Astrocyte (in vitro differentiated cells and primary cell): Measurements from ENCODE around the gene PCNA. TPM values are rescaled to one million over a fixed set of nuclear protein-coding genes. Genes with fewer than 3 reads are reported as not detected.

ENCODE experiments used
- DNase-seq: peaks from one replicate; pipeline ENCODE4 v3.0.0-alpha.2; 2010; ENCODE audit warnings: low read depth
- FAIRE-seq: peaks from 2 replicates; lab custom pipeline; 2011; peaks lifted over from hg19 to GRCh38; lab: Jason Lieb, UNC
- H2AFZ ChIP-seq: 2 replicates; pipeline ENCODE4 v1.6.0; 2012; ENCODE audit warnings: low read depth, low read length, inconsistent platforms
- H3K27ac ChIP-seq: 2 replicates; pipeline ENCODE4 v1.5.1; 2011; ENCODE audit warnings: low read depth, low read length, inconsistent platforms
- H3K27me3 ChIP-seq: 2 replicates; pipeline ENCODE4 v1.6.0; 2011; ENCODE audit warnings: low read length, inconsistent platforms; ENCODE audit not compliant: insufficient read depth
- H3K36me3 ChIP-seq: 2 replicates; pipeline ENCODE4 v1.5.1; 2011; ENCODE audit warnings: low read length, inconsistent platforms; ENCODE audit not compliant: insufficient read depth
- H3K4me1 ChIP-seq: 2 replicates; pipeline ENCODE4 v1.5.1; 2011; ENCODE audit warnings: low read length, inconsistent platforms; ENCODE audit not compliant: insufficient read depth
- H3K4me2 ChIP-seq: 2 replicates; pipeline ENCODE4 v1.6.0; 2012; ENCODE audit warnings: low read length, inconsistent platforms
- H3K4me3 ChIP-seq: 2 replicates; pipeline ENCODE4 v1.5.1; 2011; ENCODE audit warnings: low read depth, mild to moderate bottlenecking, low read length, inconsistent platforms; ENCODE audit not compliant: insufficient read depth
- H3K79me2 ChIP-seq: 2 replicates; pipeline ENCODE4 v1.6.0; 2012; ENCODE audit warnings: mild to moderate bottlenecking, low read length, inconsistent platforms; ENCODE audit not compliant: insufficient read depth
- H3K9ac ChIP-seq: 2 replicates; pipeline ENCODE4 v1.6.0; 2012; ENCODE audit warnings: mild to moderate bottlenecking, low read length, inconsistent platforms
- H3K9me3 ChIP-seq: 2 replicates; pipeline ENCODE4 v1.5.1; 2012; ENCODE audit warnings: low read depth, mild to moderate bottlenecking, low read length, inconsistent platforms; ENCODE audit not compliant: insufficient read depth
- H4K20me1 ChIP-seq: 2 replicates; pipeline ENCODE4 v1.6.0; 2012; ENCODE audit warnings: low read length, inconsistent platforms; ENCODE audit not compliant: insufficient read depth
- H3K27ac Mint-ChIP-seq: one replicate; pipeline ENCODE4 v1.8.0; 2021; ENCODE audit warnings: mild to moderate bottlenecking, mixed read lengths; ENCODE audit not compliant: unreplicated experiment
- H3K27me3 Mint-ChIP-seq: one replicate; pipeline ENCODE4 v1.8.0; 2021; ENCODE audit warnings: low read depth, mixed read lengths; ENCODE audit not compliant: unreplicated experiment
- H3K36me3 Mint-ChIP-seq: one replicate; pipeline ENCODE4 v1.8.0; 2021; ENCODE audit warnings: low read depth, mixed read lengths; ENCODE audit not compliant: unreplicated experiment
- H3K4me1 Mint-ChIP-seq: one replicate; pipeline ENCODE4 v1.8.0; 2021; ENCODE audit warnings: low read depth, mixed read lengths; ENCODE audit not compliant: unreplicated experiment
- H3K4me3 Mint-ChIP-seq: one replicate; pipeline ENCODE4 v1.8.0; 2021; ENCODE audit warnings: mild to moderate bottlenecking, moderate library complexity, mixed read lengths; ENCODE audit not compliant: unreplicated experiment
- H3K9me3 Mint-ChIP-seq: one replicate; pipeline ENCODE4 v1.8.0; 2021; ENCODE audit warnings: mild to moderate bottlenecking, mixed read lengths; ENCODE audit not compliant: unreplicated experiment
- CTCF ChIP-seq: IDR thresholded peaks from 2 replicates; pipeline ENCODE4 v1.5.1; 2011; ENCODE audit warnings: low read depth, mild to moderate bottlenecking, inconsistent platforms, low read length, moderate library complexity; ENCODE audit not compliant: insufficient read depth
- EZH2 ChIP-seq: IDR thresholded peaks from 2 replicates; pipeline ENCODE4 v1.6.1; 2012; ENCODE audit warnings: mild to moderate bottlenecking, low read length, inconsistent platforms; ENCODE audit not compliant: insufficient read depth
- total RNA-seq: library from RNA; stranded (reverse); gene quantifications from 2 replicates; pipeline ENCODE4 v1.2.1, GENCODE V29; 2021

Gene PCNA
- total RNA-seq, 1 donor from 2014 or later, result 77.6 TPM

DNA sequence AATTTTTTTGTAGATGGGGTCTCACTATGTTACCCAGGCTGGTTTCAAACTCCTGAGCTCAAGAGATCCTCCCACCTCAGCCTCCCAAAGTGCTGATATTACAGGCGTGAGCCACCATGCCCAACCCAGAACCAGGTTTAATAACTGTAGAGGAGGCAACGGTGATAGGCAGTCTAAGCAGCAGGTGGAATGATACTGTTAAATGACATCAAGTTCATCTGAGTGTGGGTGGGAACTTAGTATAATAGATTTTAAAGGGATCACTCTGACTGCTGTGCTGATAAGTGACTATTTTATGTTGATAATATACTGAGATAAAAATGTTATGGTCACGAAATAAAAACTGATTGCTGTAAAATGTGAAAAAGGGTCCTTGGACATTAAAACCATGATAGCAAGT, 31.1 kb downstream of the PCNA start:
- Histone ChIP-seq H3K27me3 (no peaks in the 10 kb centered on the region), H3K4me1 (no peaks in the 10 kb centered on the region), H3K9ac (no peak overlapping the region), H3K27ac (no peak overlapping the region), H3K9me3 (no peaks in the 10 kb centered on the region), H2AFZ (no peak overlapping the region), H3K36me3 (peaks cover 5% of the 10 kb centered on the region), H3K4me2 (no peak overlapping the region), H3K79me2 (no peaks in the 10 kb centered on the region), H4K20me1 (no peaks in the 10 kb centered on the region), H3K4me3 (no peak overlapping the region)
- no peak for TF ChIP-seq CTCF
- TF ChIP-seq EZH2, result no peak
- no peaks in the 10 kb centered on the region for H3K9me3 Mint-ChIP-seq
- FAIRE-seq (no peak), DNase-seq (no peak)
- H3K27me3 Mint-ChIP-seq, result no peaks in the 10 kb centered on the region
- H3K4me1 Mint-ChIP-seq, result no peaks in the 10 kb centered on the region
- H3K36me3 Mint-ChIP-seq, result no peaks in the 10 kb centered on the region
- H3K27ac Mint-ChIP-seq, result no peak overlapping the region
- H3K4me3 Mint-ChIP-seq, result no peak overlapping the region

DNA sequence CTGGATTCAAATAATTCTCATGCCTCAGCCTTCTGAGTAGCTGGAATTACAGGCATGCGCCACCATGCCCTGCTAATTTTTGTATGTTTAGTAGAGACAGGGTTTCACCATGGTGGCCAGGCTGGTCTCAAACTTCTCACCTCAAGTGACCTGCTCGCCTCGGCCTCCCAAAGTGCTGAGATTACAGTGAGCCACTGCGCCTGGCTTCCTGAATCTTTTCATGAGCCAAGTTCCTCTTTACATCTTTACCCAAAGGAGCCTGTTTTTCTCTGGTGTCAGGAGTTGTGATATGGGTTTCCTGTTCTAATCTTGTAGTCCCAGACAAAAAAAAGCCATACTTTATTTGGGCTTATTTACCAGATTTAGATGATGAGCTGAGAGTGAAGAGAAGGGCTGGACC, 34.4 kb downstream of the PCNA start:
- H3K9me3 Mint-ChIP-seq, result no peaks in the 10 kb centered on the region
- H4K20me1 ChIP-seq, result no peaks in the 10 kb centered on the region
- no peak overlapping the region for H3K4me2 ChIP-seq
- no peaks in the 10 kb centered on the region for H3K4me1 Mint-ChIP-seq
- no peaks in the 10 kb centered on the region for H3K36me3 ChIP-seq
- H3K27me3 Mint-ChIP-seq, result no peaks in the 10 kb centered on the region
- no peak overlapping the region for H3K4me3 Mint-ChIP-seq
- no peak for FAIRE-seq
- H3K27ac Mint-ChIP-seq, result no peak overlapping the region
- no peaks in the 10 kb centered on the region for H3K79me2 ChIP-seq
- no peaks in the 10 kb centered on the region for H3K36me3 Mint-ChIP-seq
- H3K27me3 ChIP-seq, result no peaks in the 10 kb centered on the region
- no peaks in the 10 kb centered on the region for H3K9me3 ChIP-seq
- H3K9ac ChIP-seq, result no peak overlapping the region
- no peak overlapping the region for H2AFZ ChIP-seq
- H3K4me1 ChIP-seq, result no peaks in the 10 kb centered on the region
- H3K4me3 ChIP-seq, result no peak overlapping the region
- TF ChIP-seq CTCF, result no peak
- TF ChIP-seq EZH2, result no peak
- DNase-seq, result no peak
- H3K27ac ChIP-seq, result no peak overlapping the region

DNA sequence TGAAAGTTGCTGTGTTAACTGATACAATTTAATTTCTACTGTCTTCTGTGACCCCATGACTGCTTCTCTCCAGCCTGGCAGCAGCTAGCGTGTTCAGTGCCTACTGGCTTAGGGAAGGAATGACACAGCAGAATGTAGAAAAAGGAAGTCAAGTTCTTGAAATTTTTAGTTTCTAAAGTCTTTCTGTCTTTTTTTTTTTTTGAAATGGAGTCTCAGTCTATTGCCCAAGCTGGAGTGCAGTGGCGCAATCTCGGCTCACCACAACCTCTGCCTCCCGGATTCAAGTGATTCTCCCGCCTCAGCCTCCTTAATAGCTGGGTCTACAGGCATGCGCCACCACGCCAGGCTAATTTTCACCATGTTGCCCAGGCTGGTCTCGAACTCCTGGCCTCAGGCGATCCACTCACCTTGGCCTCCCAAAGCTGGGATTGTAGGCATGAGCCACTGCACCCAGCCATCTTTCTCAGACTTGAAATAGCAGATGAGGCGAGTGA, 39.3 kb downstream of the PCNA start:
- H3K27ac ChIP-seq, result no peak overlapping the region
- Mint-ChIP-seq H3K36me3 (no peaks in the 10 kb centered on the region), H3K4me1 (peaks cover 4% of the 10 kb centered on the region), H3K27me3 (no peaks in the 10 kb centered on the region), H3K27ac (no peak overlapping the region), H3K4me3 (no peak overlapping the region), H3K9me3 (no peaks in the 10 kb centered on the region)
- no peaks in the 10 kb centered on the region for H3K79me2 ChIP-seq
- no peak for TF ChIP-seq EZH2
- TF ChIP-seq CTCF, result no peak
- DNase-seq, result no peak
- H4K20me1 ChIP-seq, result no peaks in the 10 kb centered on the region
- H3K36me3 ChIP-seq, result no peaks in the 10 kb centered on the region
- no peaks in the 10 kb centered on the region for H3K27me3 ChIP-seq
- H2AFZ ChIP-seq, result no peak overlapping the region
- H3K4me3 ChIP-seq, result no peak overlapping the region
- no peak overlapping the region for H3K9ac ChIP-seq
- FAIRE-seq, result no peak
- H3K4me2 ChIP-seq, result no peak overlapping the region
- no peaks in the 10 kb centered on the region for H3K9me3 ChIP-seq
- H3K4me1 ChIP-seq, result no peaks in the 10 kb centered on the region
